Ishikawa (cell line): Measurements from ENCODE around the gene LIF.
A peak's percentile ranks its signal among the peaks of the same experiment; 100 is the strongest.

Experiments used
- CEBPB ChIP-seq: IDR thresholded peaks from 2 replicates; pipeline ENCODE4 v1.6.1; 2012
- CREB1 ChIP-seq: IDR thresholded peaks from 2 replicates; pipeline ENCODE4 v1.6.1; 2012; ENCODE audit warnings: low read depth
- EGR1 ChIP-seq: IDR thresholded peaks from 2 replicates; pipeline ENCODE4 v1.6.1; 2012
- EP300 ChIP-seq: IDR thresholded peaks from 2 replicates; pipeline ENCODE4 v1.6.1; 2012; ENCODE audit warnings: borderline replicate concordance
- FOXM1 ChIP-seq: IDR thresholded peaks from 2 replicates; pipeline ENCODE4 v1.6.1; 2012; ENCODE audit warnings: low read depth, borderline replicate concordance
- MAX ChIP-seq: IDR thresholded peaks from 2 replicates; pipeline ENCODE4 v1.6.1; 2012
- NFIC ChIP-seq: IDR thresholded peaks from 2 replicates; pipeline ENCODE4 v1.6.1; 2012
- RAD21 ChIP-seq: IDR thresholded peaks from 2 replicates; pipeline ENCODE4 v1.6.1; 2012; ENCODE audit warnings: low read depth
- REST ChIP-seq: IDR thresholded peaks from 2 replicates; pipeline ENCODE4 v1.6.1; 2012; ENCODE audit warnings: low read depth, mild to moderate bottlenecking
- TAF1 ChIP-seq: IDR thresholded peaks from 2 replicates; pipeline ENCODE4 v1.6.1; 2012; ENCODE audit warnings: low read depth, mild to moderate bottlenecking
- TCF12 ChIP-seq: IDR thresholded peaks from 2 replicates; pipeline ENCODE4 v1.6.1; 2012; ENCODE audit warnings: low read depth
- TEAD4 ChIP-seq: IDR thresholded peaks from 2 replicates; pipeline ENCODE4 v1.6.1; 2012
- USF1 ChIP-seq: IDR thresholded peaks from 2 replicates; pipeline ENCODE4 v1.6.1; 2012
- YY1 ChIP-seq: IDR thresholded peaks from 2 replicates; pipeline ENCODE4 v1.6.1; 2012; ENCODE audit warnings: low read depth
- ZBTB7A ChIP-seq: IDR thresholded peaks from 2 replicates; pipeline ENCODE4 v1.6.1; 2012; ENCODE audit warnings: low read depth

LIF gene

GRCh38 chr22:30252411-30253204 lies 6.0 kb upstream of the LIF start:
- TF ChIP-seq NFIC (peak; percentile 96), USF1 (0 out of 2 replicates have a peak, but pooled peaks have one; percentile 19), EGR1 (no peak), MAX (peak; percentile 60), TCF12 (peak; percentile 100), CREB1 (0 out of 2 replicates have a peak, but pooled peaks have one; percentile 43), CEBPB (peak; percentile 48; the same call in 1 of the 2 replicates), EP300 (peak; percentile 100), TAF1 (no peak), RAD21 (peak; percentile 28), REST (0 out of 2 replicates have a peak, but pooled peaks have one; percentile 8), FOXM1 (peak; percentile 99), TEAD4 (peak; percentile 95), YY1 (peak; percentile 59; the same call in 1 of the 2 replicates), ZBTB7A (0 out of 2 replicates have a peak, but pooled peaks have one; percentile 63)

- TF ChIP-seq REST, result no peak
- TF ChIP-seq EGR1, result no peak
- no peak for TF ChIP-seq TAF1
- TF ChIP-seq RAD21, result no peak
- peak; percentile 76 for TF ChIP-seq NFIC
- TF ChIP-seq MAX, result no peak
These were observed 5.2 kb upstream of the LIF start for GRCh38 chr22:30251711-30252110.

- TF ChIP-seq RAD21, result peak; percentile 21; the same call in 1 of the 2 replicates
- TF ChIP-seq CREB1, result no peak
- TF ChIP-seq TCF12, result peak; percentile 99
- TF ChIP-seq EP300, result peak; percentile 99
- TF ChIP-seq CEBPB, result peak; percentile 63; the same call in 1 of the 2 replicates
- no peak for TF ChIP-seq REST
- TF ChIP-seq ZBTB7A, result peak; percentile 93
- TF ChIP-seq MAX, result peak; percentile 11; the same call in 1 of the 2 replicates
- TF ChIP-seq YY1, result peak; percentile 17; the same call in 1 of the 2 replicates
- no peak for TF ChIP-seq USF1
- peak; percentile 96 for TF ChIP-seq TEAD4
- TF ChIP-seq NFIC, result peak; percentile 97
- no peak; the same call in 1 of the 2 replicates for TF ChIP-seq TAF1
- peak; percentile 79 for TF ChIP-seq EGR1
- peak; percentile 98 for TF ChIP-seq FOXM1
These were observed 4.2 kb upstream of the LIF start for GRCh38 chr22:30250661-30251267.
